Gastrocnemius medialis (tissue), 4 donors: ENCODE data around the gene SEC61A2. TPM values are rescaled to one million over a fixed set of nuclear protein-coding genes. Genes with fewer than 3 reads are reported as not detected.
"Not testable (repeated sequence)": the region's sequence is repeated elsewhere in the genome, so short reads cannot be mapped to it uniquely, and the experiment has no call there.

Source experiments
- ATAC-seq, 2 donors: fragments of 150-250 bp; one replicate each; pipeline ENCODE4 v1.9.1; 2016
- DNase-seq, 2 donors: peaks; one replicate each; pipeline ENCODE4 v3.0.0-alpha.2; 2019
- H3K27ac ChIP-seq, 4 donors: fragments of 200-600 bp; sonication (generic); 1 replicate in 1 of 4; 2 replicates in 3 of 4; pipeline ENCODE4 v1.5.1; 2016 to 2018; ENCODE audit warnings: mild to moderate bottlenecking in 2 of 4, moderate library complexity in 1 of 4
- H3K27me3 ChIP-seq, 3 donors: fragments of 200-600 bp; sonication (generic) in 2 of 3; 1 replicate in 1 of 3; 2 replicates in 2 of 3; pipeline versions ENCODE4 v1.5.1 to v1.6.0; 2016 to 2019; ENCODE audit warnings: mild to moderate bottlenecking in 1 of 3, moderate library complexity in 1 of 3
- H3K36me3 ChIP-seq, 2 donors: fragments of 200-600 bp; sonication (generic) in 1 of 2; one replicate each; pipeline ENCODE4 v1.5.1; 2017 to 2018
- H3K4me1 ChIP-seq, 2 donors: fragments of 200-600 bp; sonication (generic) in 1 of 2; one replicate each; pipeline ENCODE4 v1.5.1; 2016 to 2017; ENCODE audit warnings: mild to moderate bottlenecking in 2 of 2
- H3K4me3 ChIP-seq, 4 donors: fragments of 200-600 bp; sonication (generic) in 3 of 4; 1 replicate in 1 of 4; 2 replicates in 3 of 4; pipeline ENCODE4 v1.5.1; 2016 to 2019; ENCODE audit warnings: mild to moderate bottlenecking in 2 of 4
- H3K9me3 ChIP-seq, 3 donors: fragments of 200-600 bp; sonication (generic) in 2 of 3; 1 replicate in 1 of 3; 2 replicates in 2 of 3; pipeline ENCODE4 v1.5.1; 2016 to 2019
- CTCF ChIP-seq, 5 experiments: fragments of 450-650 bp in 3 of 5; fragments of 200-600 bp in 2 of 5; sonication (generic) in 2 of 5; IDR thresholded peaks in 4 of 5; conservative IDR thresholded peaks in 1 of 5; 1 replicate in 4 of 5; 2 replicates in 1 of 5; pipeline ENCODE4 v1.5.1; 2016 to 2019; ENCODE audit warnings: antibody characterized with exemption in 5 of 5, mild to moderate bottlenecking in 3 of 5, moderate library complexity in 3 of 5
- POLR2A ChIP-seq, 2 donors: fragments of 450-650 bp; IDR thresholded peaks; one replicate each; pipeline ENCODE4 v1.6.1; 2017; ENCODE audit warnings: antibody characterized with exemption in 2 of 2, mild to moderate bottlenecking in 2 of 2, moderate library complexity in 2 of 2
- in situ Hi-C, 4 donors: fragments of 200-750 bp; cut with MboI; loops; one replicate each; pipeline versions ENCODE4 v1.15.0 to v1.8.0; 2017; ENCODE audit warnings: low sequenced_read_pairs in 4 of 4
- intact Hi-C: fragments of 100-400 bp; cut with DNase I; formaldehyde crosslinking; loops from one replicate; pipeline ENCODE4 v1.15.1; 2023; ENCODE audit warnings: low total_unique reads
- total RNA-seq, 4 donors: library from RNA; depleted of rRNA; stranded (reverse); fragments of >200 nt; gene quantifications; one replicate each; pipeline versions ENCODE4 v1.1.0 to v1.2.3, GENCODE V29; 2016

The SEC61A2 gene
- total RNA-seq, 4 donors from 2014 or later = 6.0 to 9.4 (median 8.6) TPM

DNA sequence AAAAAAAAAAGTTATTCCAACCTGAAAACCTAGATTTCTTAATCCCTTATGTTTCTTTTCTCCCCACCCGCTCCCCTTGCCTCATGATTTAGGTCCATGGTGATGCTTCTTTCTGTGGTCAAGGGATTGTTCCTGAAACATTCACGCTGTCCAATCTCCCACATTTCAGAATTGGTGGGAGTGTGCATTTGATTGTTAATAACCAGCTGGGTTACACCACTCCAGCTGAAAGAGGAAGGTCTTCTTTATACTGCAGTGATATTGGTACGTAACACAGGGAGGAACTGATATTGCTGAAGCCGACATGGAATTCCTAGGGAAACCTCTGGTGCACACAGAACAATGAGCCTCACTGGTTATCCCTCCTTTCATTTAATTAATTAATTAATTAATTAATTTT lies 38.1 kb upstream of the SEC61A2 start:
- in situ Hi-C loops = no loop called here
- intact Hi-C loops = no loop called here
- peaks cover 0 to 52% of the 10 kb centered on the region in 2 donors for H3K36me3 ChIP-seq
- no peaks in the 10 kb centered on the region for H3K27me3 ChIP-seq
- TF ChIP-seq POLR2A (IDR thresholded peaks at IDR 0.05) = no peak
- TF ChIP-seq CTCF (IDR thresholded peaks at IDR 0.05 in 4 of 5, conservative IDR thresholded peaks at IDR 0.05 in 1 of 5) = no peak
- no peaks in the 10 kb centered on the region for H3K4me1 ChIP-seq
- ATAC-seq (no peak), DNase-seq (no peak)
- H3K4me3 ChIP-seq = no peak overlapping the region
- no peaks in the 10 kb centered on the region for H3K9me3 ChIP-seq
- no peak overlapping the region for H3K27ac ChIP-seq

- H3K4me3 ChIP-seq, H3K9me3 ChIP-seq, in situ Hi-C loops, H3K27me3 ChIP-seq, ATAC-seq, H3K4me1 ChIP-seq, DNase-seq, intact Hi-C loops, H3K27ac ChIP-seq: not testable (repeated sequence)
- H3K36me3 ChIP-seq = peaks cover 6 to 50% of the 10 kb centered on the region in 2 donors
Observed at GRCh38 chr10:12097361-12097760, 32.1 kb upstream of the SEC61A2 start.

DNA sequence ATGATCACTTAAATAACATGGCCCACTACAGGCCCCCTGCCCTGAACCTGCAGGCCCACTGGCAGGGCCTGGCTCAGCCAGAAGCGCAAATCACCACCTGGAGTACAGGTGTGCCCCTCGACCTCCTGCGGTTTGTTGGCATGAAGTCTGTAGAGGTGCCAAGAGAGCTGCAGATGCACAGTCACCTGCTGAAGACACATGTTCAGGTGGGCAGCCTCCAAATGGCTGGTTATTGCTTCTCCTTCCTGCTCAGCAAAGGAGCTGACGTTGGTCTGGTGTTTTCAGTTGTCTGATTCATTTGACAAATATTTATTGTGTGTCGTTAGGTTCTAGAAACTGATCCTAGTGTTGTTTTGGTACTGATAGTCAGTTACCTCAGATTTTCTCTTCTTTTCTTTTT lies 31.7 kb upstream of the SEC61A2 start:
- Histone ChIP-seq H3K27me3 (no peaks in the 10 kb centered on the region), H3K9me3 (no peaks in the 10 kb centered on the region), H3K36me3 (peaks cover 6 to 54% of the 10 kb centered on the region in 2 donors), H3K4me3 (no peak overlapping the region), H3K4me1 (no peaks in the 10 kb centered on the region), H3K27ac (no peak overlapping the region)
- ATAC-seq (no peak), DNase-seq (no peak)
- intact Hi-C loops (no loop called here), in situ Hi-C loops (no loop called here)
- TF ChIP-seq CTCF (IDR thresholded peaks at IDR 0.05 in 4 of 5, conservative IDR thresholded peaks at IDR 0.05 in 1 of 5) (no peak), POLR2A (IDR thresholded peaks at IDR 0.05) (no peak)

- in situ Hi-C loops = no loop called here
- H3K4me1 ChIP-seq = no peaks in the 10 kb centered on the region
- no peak for TF ChIP-seq POLR2A (IDR thresholded peaks at IDR 0.05)
- TF ChIP-seq CTCF (IDR thresholded peaks at IDR 0.05 in 4 of 5, conservative IDR thresholded peaks at IDR 0.05 in 1 of 5) = no peak
Observed at GRCh38 chr10:12098966-12099365, 30.5 kb upstream of the SEC61A2 start.

GRCh38 chr10:12103802-12104201 lies 25.7 kb upstream of the SEC61A2 start:
- intact Hi-C loops (no loop called here), in situ Hi-C loops (no loop called here)
- no peak overlapping the region for H3K4me3 ChIP-seq
- no peaks in the 10 kb centered on the region for H3K27me3 ChIP-seq
- no peak overlapping the region for H3K27ac ChIP-seq
- H3K36me3 ChIP-seq = peaks cover 6 to 73% of the 10 kb centered on the region in 2 donors
- DNase-seq (no peak), ATAC-seq (no peak)
- no peak for TF ChIP-seq POLR2A (IDR thresholded peaks at IDR 0.05)
- no peak for TF ChIP-seq CTCF (IDR thresholded peaks at IDR 0.05 in 4 of 5, conservative IDR thresholded peaks at IDR 0.05 in 1 of 5)
- H3K9me3 ChIP-seq = no peaks in the 10 kb centered on the region
- H3K4me1 ChIP-seq = no peaks in the 10 kb centered on the region

More at GRCh38 chr10:12098966-12099365, 30.5 kb upstream of the SEC61A2 start:
- intact Hi-C loops = no loop called here
- H3K4me3 ChIP-seq = no peak overlapping the region
- H3K36me3 ChIP-seq = peaks cover 6 to 64% of the 10 kb centered on the region in 2 donors
- ATAC-seq (no peak), DNase-seq (no peak)
- H3K27ac ChIP-seq = no peak overlapping the region
- no peaks in the 10 kb centered on the region for H3K9me3 ChIP-seq
- no peaks in the 10 kb centered on the region for H3K27me3 ChIP-seq
